ENCODE results near the gene ATP6AP1.

- no peak for TF ChIP-seq CTCF (IDR thresholded peaks at IDR 0.05 in 8 of 11, conservative IDR thresholded peaks at IDR 0.05 in 3 of 11)
- no peak for TF ChIP-seq POLR2AphosphoS5 (IDR thresholded peaks at IDR 0.05)
Observed at GRCh38 chrX:154404625-154405192, 23.8 kb upstream of the ATP6AP1 start.
